Measurements from ENCODE around the gene STK33. TPM values are rescaled to one million over a fixed set of nuclear protein-coding genes. Genes with fewer than 3 reads are reported as not detected.
A peak's percentile ranks its signal among the peaks of the same experiment; 100 is the strongest.

Gene STK33
- total RNA-seq, 8 experiments from 2014 or later = 0.61 to 67.5 (median 16.8) TPM

GRCh38 chr11:8440649-8441048 is 153.4 kb downstream of the STK33 start:
- WGBS, 10 experiments = 16 to 96% (median 81%) methylated on average over 1 to 3 of the region's 3 CpGs; no CpG with 5 or more reads in 2 of the 10 experiments
- Histone ChIP-seq H3K27ac (no peak overlapping the region), H3K4me3 (no peak overlapping the region), H3K4me1 (replicated peaks in 1 of 2) (peaks cover 0 to 13% of the 10 kb centered on the region in 2 donors)
- in situ Hi-C loops (cut with MboI; ENCODE audit: low pct_unique_long_range_greater_than_20kb in 2 of 9, low sequenced_read_pairs in 9 of 9, unreplicated experiment in 9 of 9) = no loop called here
- no peak for ATAC-seq (replicated peaks in 6 of 8)

GRCh38 chr11:8429483-8429882 is 164.5 kb downstream of the STK33 start:
- no peak for ATAC-seq (replicated peaks in 6 of 8)
- Histone ChIP-seq H3K4me3 (no peak overlapping the region), H3K4me1 (replicated peaks in 1 of 2) (no peaks in the 10 kb centered on the region), H3K27ac (no peak overlapping the region)
- in situ Hi-C loops (cut with MboI; ENCODE audit: low pct_unique_long_range_greater_than_20kb in 2 of 9, low sequenced_read_pairs in 9 of 9, unreplicated experiment in 9 of 9) = no loop called here
- WGBS, 10 experiments = 0 to 100% (median 85%) methylated on average over 1 to 5 of the region's 5 CpGs

- no peaks in the 10 kb centered on the region for H3K4me1 ChIP-seq (replicated peaks in 1 of 2)
- 20 to 100% (median 94%) methylated on average over 1 to 6 of the region's 8 CpGs; no CpG with 5 or more reads in 4 of the 10 experiments for WGBS, 10 experiments
These were observed 168.0 kb downstream of the STK33 start for GRCh38 chr11:8426076-8426475.

GRCh38 chr11:8415195-8415594 is 178.8 kb downstream of the STK33 start:
- Histone ChIP-seq H3K4me3 (no peak overlapping the region), H3K4me1 (replicated peaks in 1 of 2) (no peaks in the 10 kb centered on the region), H3K27ac (no peak overlapping the region)
- in situ Hi-C loops (cut with MboI; ENCODE audit: low pct_unique_long_range_greater_than_20kb in 2 of 9, low sequenced_read_pairs in 9 of 9, unreplicated experiment in 9 of 9) = no loop called here
- 0 to 100% (median 100%) methylated on average over 1 of the region's 1 CpG; no CpG with 5 or more reads in 5 of the 10 experiments for WGBS, 10 experiments
- ATAC-seq (replicated peaks in 6 of 8) = no peak

More at GRCh38 chr11:8426076-8426475, 168.0 kb downstream of the STK33 start:
- in situ Hi-C loops (cut with MboI; ENCODE audit: low pct_unique_long_range_greater_than_20kb in 2 of 9, low sequenced_read_pairs in 9 of 9, unreplicated experiment in 9 of 9) = no loop called here
- H3K27ac ChIP-seq = no peak overlapping the region
- H3K4me3 ChIP-seq = no peak overlapping the region
- no peak for ATAC-seq (replicated peaks in 6 of 8)

- in situ Hi-C loops (cut with MboI; ENCODE audit: low pct_unique_long_range_greater_than_20kb in 2 of 9, low sequenced_read_pairs in 9 of 9, unreplicated experiment in 9 of 9) = no loop called here
- H3K27ac ChIP-seq = no peak overlapping the region
- H3K4me1 ChIP-seq (replicated peaks in 1 of 2) = peaks cover 0 to 7% of the 10 kb centered on the region in 2 donors
- 4 to 100% (median 59%) methylated on average over 1 to 3 of the region's 3 CpGs for WGBS, 10 experiments
- H3K4me3 ChIP-seq = no peak overlapping the region
- peak in 5 of 8 experiments; percentile 36 to 89 (median 73) for ATAC-seq (replicated peaks in 6 of 8)
These were observed 185.7 kb downstream of the STK33 start for GRCh38 chr11:8408151-8408941.

- 0 to 71% (median 18%) methylated on average over 1 of the region's 1 CpG; no CpG with 5 or more reads in 2 of the 10 experiments for WGBS, 10 experiments
- ATAC-seq (replicated peaks in 6 of 8) = no peak
- no peak overlapping the region for H3K27ac ChIP-seq
These were observed 190.7 kb downstream of the STK33 start for GRCh38 chr11:8403310-8403709.

GRCh38 chr11:8392886-8393285 is 201.1 kb downstream of the STK33 start:
- Histone ChIP-seq H3K4me3 (no peak overlapping the region), H3K27ac (no peak overlapping the region), H3K4me1 (replicated peaks in 1 of 2) (peaks cover 7 to 12% of the 10 kb centered on the region in 2 donors)
- in situ Hi-C loops (cut with MboI; ENCODE audit: low pct_unique_long_range_greater_than_20kb in 2 of 9, low sequenced_read_pairs in 9 of 9, unreplicated experiment in 9 of 9) = loop anchor here in 1 of 9 experiments (25.0 kb wide), 1 partner anchor 169 kb away; no protein-coding TSS in a partner anchor
- ATAC-seq (replicated peaks in 6 of 8) = no peak
- 7 to 100% (median 80%) methylated on average over 1 to 3 of the region's 3 CpGs; no CpG with 5 or more reads in 1 of the 10 experiments for WGBS, 10 experiments

More at GRCh38 chr11:8403310-8403709, 190.7 kb downstream of the STK33 start:
- no peaks in the 10 kb centered on the region for H3K4me1 ChIP-seq (replicated peaks in 1 of 2)
- no peak overlapping the region for H3K4me3 ChIP-seq
- in situ Hi-C loops (cut with MboI; ENCODE audit: low pct_unique_long_range_greater_than_20kb in 2 of 9, low sequenced_read_pairs in 9 of 9, unreplicated experiment in 9 of 9) = no loop called here

- no peak for ATAC-seq (replicated peaks in 6 of 8)
- in situ Hi-C loops (cut with MboI; ENCODE audit: low pct_unique_long_range_greater_than_20kb in 2 of 9, low sequenced_read_pairs in 9 of 9, unreplicated experiment in 9 of 9) = loop anchor here in 1 of 9 experiments (25.0 kb wide), 1 partner anchor 170 kb away; no protein-coding TSS in a partner anchor
- Histone ChIP-seq H3K4me3 (no peak overlapping the region), H3K27ac (no peak overlapping the region), H3K4me1 (replicated peaks in 1 of 2) (peaks cover 7 to 12% of the 10 kb centered on the region in 2 donors)
- 0 to 100% (median 76%) methylated on average over 1 to 4 of the region's 4 CpGs; no CpG with 5 or more reads in 2 of the 10 experiments for WGBS, 10 experiments
These were observed 201.9 kb downstream of the STK33 start for GRCh38 chr11:8392166-8392565.

- Histone ChIP-seq H3K4me3 (no peak overlapping the region), H3K27ac (no peak overlapping the region), H3K4me1 (replicated peaks in 1 of 2) (peaks cover 7 to 12% of the 10 kb centered on the region in 2 donors)
- no peak for ATAC-seq (replicated peaks in 6 of 8)
- in situ Hi-C loops (cut with MboI; ENCODE audit: low pct_unique_long_range_greater_than_20kb in 2 of 9, low sequenced_read_pairs in 9 of 9, unreplicated experiment in 9 of 9) = loop anchor here in 1 of 9 experiments (25.0 kb wide), 1 partner anchor 171 kb away; no protein-coding TSS in a partner anchor
- WGBS, 10 experiments = 33 to 100% (median 78%) methylated on average over 1 to 8 of the region's 9 CpGs; no CpG with 5 or more reads in 1 of the 10 experiments
These were observed 203.0 kb downstream of the STK33 start for GRCh38 chr11:8390851-8391612.

- Histone ChIP-seq H3K27ac (peak overlapping the region in 1 of 2 donors; percentile 8), H3K4me3 (no peak overlapping the region), H3K4me1 (replicated peaks in 1 of 2) (peaks cover 14 to 22% of the 10 kb centered on the region in 2 donors)
- in situ Hi-C loops (cut with MboI; ENCODE audit: low pct_unique_long_range_greater_than_20kb in 2 of 9, low sequenced_read_pairs in 9 of 9, unreplicated experiment in 9 of 9) = loop anchor here in 1 of 9 experiments (25.0 kb wide), 1 partner anchor 173 kb away; no protein-coding TSS in a partner anchor
- WGBS, 10 experiments = 4 to 91% (median 70%) methylated on average over 2 to 9 of the region's 11 CpGs; no CpG with 5 or more reads in 1 of the 10 experiments
- peak in 5 of 8 experiments; percentile 41 to 92 (median 75) for ATAC-seq (replicated peaks in 6 of 8)
These were observed 204.7 kb downstream of the STK33 start for GRCh38 chr11:8389029-8389996.

GRCh38 chr11:8387693-8388092 is 206.3 kb downstream of the STK33 start:
- Histone ChIP-seq H3K27ac (no peak overlapping the region), H3K4me1 (replicated peaks in 1 of 2) (peaks cover 14 to 23% of the 10 kb centered on the region in 2 donors), H3K4me3 (no peak overlapping the region)
- in situ Hi-C loops (cut with MboI; ENCODE audit: low pct_unique_long_range_greater_than_20kb in 2 of 9, low sequenced_read_pairs in 9 of 9, unreplicated experiment in 9 of 9) = loop anchor here in 1 of 9 experiments (25.0 kb wide), 1 partner anchor 175 kb away; no protein-coding TSS in a partner anchor
- WGBS, 10 experiments = 20 to 80% methylated on average over 1 of the region's 5 CpGs; no CpG with 5 or more reads in 8 of the 10 experiments
- ATAC-seq (replicated peaks in 6 of 8) = no peak

GRCh38 chr11:8387141-8387540 is 206.9 kb downstream of the STK33 start:
- Histone ChIP-seq H3K27ac (no peak overlapping the region), H3K4me1 (replicated peaks in 1 of 2) (peaks cover 14 to 23% of the 10 kb centered on the region in 2 donors), H3K4me3 (no peak overlapping the region)
- 30 to 100% (median 86%) methylated on average over 1 to 6 of the region's 7 CpGs; no CpG with 5 or more reads in 1 of the 10 experiments for WGBS, 10 experiments
- in situ Hi-C loops (cut with MboI; ENCODE audit: low pct_unique_long_range_greater_than_20kb in 2 of 9, low sequenced_read_pairs in 9 of 9, unreplicated experiment in 9 of 9) = loop anchor here in 1 of 9 experiments (25.0 kb wide), 1 partner anchor 175 kb away; no protein-coding TSS in a partner anchor
- ATAC-seq (replicated peaks in 6 of 8) = no peak
